Right lung (tissue), 5 donors: ENCODE data around the gene TTC23. TPM values are rescaled to one million over a fixed set of nuclear protein-coding genes. Genes with fewer than 3 reads are reported as not detected.
"Not testable (repeated sequence)": the region's sequence is repeated elsewhere in the genome, so short reads cannot be mapped to it uniquely, and the experiment has no call there.

Experiments used
- DNase-seq, 2 donors: peaks; one replicate each; pipeline ENCODE4 v3.0.0-alpha.2; 2013
- polyA plus RNA-seq, 5 donors: library from polyadenylated mRNA; unstranded; fragments of 120-200 nt; gene quantifications; one replicate each; pipeline versions ENCODE4 v1.2.1 to v1.2.3, GENCODE V29; 2013; ENCODE audit warnings: inconsistent platforms in 1 of 5, low replicate concordance in 1 of 5; ENCODE audit not compliant: insufficient read length in 5 of 5, insufficient read depth in 1 of 5

Gene TTC23
- polyA plus RNA-seq, 5 donors = 31.9 to 41.9 (median 36.1) TPM

- DNase-seq = no peak
Measured at GRCh38 chr15:99201408-99202175, 47.8 kb downstream of the TTC23 start.

- no peak for DNase-seq
Measured at GRCh38 chr15:99197856-99198255, 51.5 kb downstream of the TTC23 start.

- not testable (repeated sequence) for DNase-seq
Measured at GRCh38 chr15:99192181-99192580, 57.2 kb downstream of the TTC23 start.

- DNase-seq = no peak
Measured at GRCh38 chr15:99187936-99188335, 61.4 kb downstream of the TTC23 start.

- no peak for DNase-seq
Measured at GRCh38 chr15:99185414-99186130, 63.8 kb downstream of the TTC23 start.

- no peak for DNase-seq
Measured at GRCh38 chr15:99182791-99183190, 66.6 kb downstream of the TTC23 start.

GRCh38 chr15:99181545-99181971 is 67.8 kb downstream of the TTC23 start:
- DNase-seq = no peak

GRCh38 chr15:99180964-99181306 is 68.4 kb downstream of the TTC23 start:
- no peak for DNase-seq

- DNase-seq = no peak
Measured at GRCh38 chr15:99180086-99180963, 69.1 kb downstream of the TTC23 start.

- no peak for DNase-seq
Measured at GRCh38 chr15:99177679-99178078, 71.7 kb downstream of the TTC23 start.

GRCh38 chr15:99176757-99177156 is 72.6 kb downstream of the TTC23 start:
- DNase-seq = no peak

GRCh38 chr15:99174567-99175395 is 74.6 kb downstream of the TTC23 start:
- no peak for DNase-seq

- no peak for DNase-seq
Measured at GRCh38 chr15:99172989-99173388, 76.4 kb downstream of the TTC23 start.

- no peak for DNase-seq
Measured at GRCh38 chr15:99172171-99172570, 77.2 kb downstream of the TTC23 start.

- DNase-seq = no peak
Measured at GRCh38 chr15:99170476-99171065, 78.8 kb downstream of the TTC23 start.

GRCh38 chr15:99169769-99170311 is 79.5 kb downstream of the TTC23 start:
- no peak for DNase-seq

- no peak for DNase-seq
Measured at GRCh38 chr15:99168601-99169580, 80.5 kb downstream of the TTC23 start.

GRCh38 chr15:99167640-99168039 is 81.7 kb downstream of the TTC23 start:
- no peak for DNase-seq

GRCh38 chr15:99167201-99167600 is 82.2 kb downstream of the TTC23 start:
- DNase-seq = no peak
